Right lobe of liver (tissue), 6 donors: ENCODE measurements around the gene TNPO1. TPM values are rescaled to one million over a fixed set of nuclear protein-coding genes. Genes with fewer than 3 reads are reported as not detected.

ENCODE experiments used
- ATAC-seq, 4 donors: fragments of 200-7000 bp; cut with Tn5 transposase; one replicate each; pipeline ENCODE4 v1.9.1; 2020; ENCODE audit warnings: mild to moderate bottlenecking in 4 of 4, moderate library complexity in 4 of 4
- DNase-seq, 3 donors: peaks; one replicate each; pipeline ENCODE4 v3.0.0-alpha.2; 2020
- H3K27ac ChIP-seq, 3 donors: fragments of 200-600 bp; one replicate each; pipeline ENCODE4 v1.8.0; 2022
- H3K27me3 ChIP-seq, 2 donors: fragments of 200-600 bp; one replicate each; pipeline ENCODE4 v1.8.0; 2022
- H3K36me3 ChIP-seq, 4 donors: fragments of 200-600 bp; sonication (generic) in 1 of 4; one replicate each; pipeline versions ENCODE4 v1.5.1 to v1.8.0; 2017 to 2022; ENCODE audit warnings: control low read depth in 1 of 4
- H3K4me1 ChIP-seq, 4 donors: fragments of 200-600 bp; sonication (generic) in 1 of 4; one replicate each; pipeline versions ENCODE4 v1.5.1 to v1.8.0; 2017 to 2022; ENCODE audit warnings: control low read depth in 1 of 4
- H3K4me3 ChIP-seq, 3 donors: fragments of 200-600 bp; one replicate each; pipeline ENCODE4 v1.8.0; 2022
- H3K9me3 ChIP-seq, 4 donors: fragments of 200-600 bp; sonication (generic) in 1 of 4; one replicate each; pipeline versions ENCODE4 v1.5.1 to v1.8.0; 2017 to 2022; ENCODE audit warnings: control low read depth in 1 of 4
- POLR2A ChIP-seq: fragments of 450-650 bp; IDR thresholded peaks from one replicate; pipeline ENCODE4 v1.6.1; 2017; ENCODE audit warnings: antibody characterized with exemption, mild to moderate bottlenecking
- WGBS: methylation state at CpG from one replicate; pipeline ENCODE4 v1.1.6; 2018; ENCODE audit warnings: low coverage, low lambda C conversion rate; ENCODE audit not compliant: insufficient coverage; ENCODE audit errors: missing lambda C conversion rate; 5-methylcytosine and 5-hydroxymethylcytosine counted together
- intact Hi-C, 2 donors: fragments of 100-400 bp; cut with DNase I; formaldehyde crosslinking; loops; one replicate each; pipeline versions ENCODE4 v1.11.2 to v1.14.1; 2022
- microRNA-seq, 2 donors: library from miRNA; unstranded; fragments of <30 nt; microRNA quantifications; one replicate each; pipeline ENCODE4, GENCODE V29; 2019 to 2020
- small RNA-seq, 2 experiments: library from RNA; depleted of rRNA; stranded (forward); fragments of <200 nt; gene quantifications; one replicate each; pipeline ENCODE3, GENCODE V24; 2016
- total RNA-seq, 6 experiments: library from RNA; depleted of rRNA in 2 of 6; stranded (reverse); fragments of >200 nt in 2 of 6; fragmentation: NEBNext Ultra II Directional in 3 of 6; extraction: Animal tissue kit (Norgen Biotek cat#: 25700) in 3 of 6; gene quantifications; one replicate each; pipeline versions ENCODE4 v1.1.0 to v1.2.4, GENCODE V29; 2016 to 2023
- TF ChIP-seq, protein P1 (sequence below), 4 donors: fragments of 200-600 bp in 3 of 4; fragments of 450-650 bp in 1 of 4; IDR thresholded peaks; one replicate each; pipeline versions ENCODE4 v1.5.1 to v1.8.0; 2016 to 2022; ENCODE audit warnings: antibody characterized with exemption in 4 of 4, mild to moderate bottlenecking in 2 of 4
- donor health status: DM: no; HTN: yes; CAD: no.
- donor health status: DM: no; HTN: no; CAD: no.
- donor health status: DM: no; HTN: no; CAD: no.
- donor health status: DM: no; HTN: yes; CAD: no.
- donor health status: DM: no; HTN: yes; CAD: no.

The TNPO1 gene
- total RNA-seq, 6 experiments from 2014 or later, result 29.5 to 64.3 (median 41.8) TPM

- no peak for DNase-seq
- TF ChIP-seq, protein P1, sequence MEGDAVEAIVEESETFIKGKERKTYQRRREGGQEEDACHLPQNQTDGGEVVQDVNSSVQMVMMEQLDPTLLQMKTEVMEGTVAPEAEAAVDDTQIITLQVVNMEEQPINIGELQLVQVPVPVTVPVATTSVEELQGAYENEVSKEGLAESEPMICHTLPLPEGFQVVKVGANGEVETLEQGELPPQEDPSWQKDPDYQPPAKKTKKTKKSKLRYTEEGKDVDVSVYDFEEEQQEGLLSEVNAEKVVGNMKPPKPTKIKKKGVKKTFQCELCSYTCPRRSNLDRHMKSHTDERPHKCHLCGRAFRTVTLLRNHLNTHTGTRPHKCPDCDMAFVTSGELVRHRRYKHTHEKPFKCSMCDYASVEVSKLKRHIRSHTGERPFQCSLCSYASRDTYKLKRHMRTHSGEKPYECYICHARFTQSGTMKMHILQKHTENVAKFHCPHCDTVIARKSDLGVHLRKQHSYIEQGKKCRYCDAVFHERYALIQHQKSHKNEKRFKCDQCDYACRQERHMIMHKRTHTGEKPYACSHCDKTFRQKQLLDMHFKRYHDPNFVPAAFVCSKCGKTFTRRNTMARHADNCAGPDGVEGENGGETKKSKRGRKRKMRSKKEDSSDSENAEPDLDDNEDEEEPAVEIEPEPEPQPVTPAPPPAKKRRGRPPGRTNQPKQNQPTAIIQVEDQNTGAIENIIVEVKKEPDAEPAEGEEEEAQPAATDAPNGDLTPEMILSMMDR (IDR thresholded peaks at IDR 0.05), result no peak
- no peak for TF ChIP-seq POLR2A
- intact Hi-C loops, result no loop called here
- 94% methylated on average over 1 of the region's 1 CpG for WGBS
- Histone ChIP-seq H3K4me3 (no peak overlapping the region), H3K27ac (no peak overlapping the region), H3K9me3 (no peaks in the 10 kb centered on the region), H3K27me3 (no peaks in the 10 kb centered on the region), H3K36me3 (no peaks in the 10 kb centered on the region), H3K4me1 (peaks cover 0 to 14% (median 0%) of the 10 kb centered on the region in 4 donors)
- no peak for ATAC-seq
Observed at GRCh38 chr5:72959257-72959656, 142.8 kb downstream of the TNPO1 start.

Small RNA genes lying within 50 kb of the gene (microRNA-seq; reads per million reads assigned to microRNA genes)
- gene MIR4804, result 0 to 0.58 reads per million in 2 donors

Small RNA genes lying within 50 kb of the gene (small RNA-seq; reads per million reads assigned to genes)
- gene MIR4804 (0 reads per million in 2 experiments), gene RF00019 (0 reads per million in 2 experiments)

Other genes with a start within 250 kb of the TNPO1 start
- 10 to 100 TPM; 11.7 to 22.8 (median 14.8) TPM for gene FCHO2, start 139.4 kb downstream of the TNPO1 start, total RNA-seq